PFSK-1 (cell line): ENCODE data around the gene LTO1.

Experiments
- FOXP2 ChIP-seq: optimal IDR thresholded peaks from 2 replicates; pipeline ENCODE3; 2011; ENCODE audit warnings: borderline replicate concordance, control low read depth, inconsistent platforms; ENCODE audit not compliant: insufficient read depth; ENCODE audit errors: extremely low read length, extremely low read depth
- POLR2AphosphoS5 ChIP-seq: IDR thresholded peaks from 2 replicates; pipeline ENCODE4 v1.6.1; 2012; ENCODE audit warnings: low read depth, mild to moderate bottlenecking, control low read depth, low read length, moderate library complexity
- SIN3A ChIP-seq: IDR thresholded peaks from 2 replicates; pipeline ENCODE4 v1.6.1; 2012; ENCODE audit warnings: mild to moderate bottlenecking, low read length, moderate library complexity, borderline replicate concordance; ENCODE audit not compliant: insufficient read depth
- TAF1 ChIP-seq: IDR thresholded peaks from 2 replicates; pipeline ENCODE4 v1.6.1; 2012; ENCODE audit warnings: low read length, control low read depth, borderline replicate concordance; ENCODE audit not compliant: insufficient read depth
- TF ChIP-seq, protein P1 (sequence below), 2 experiments: IDR thresholded peaks; 2 replicates each; pipeline versions ENCODE4 v1.6.1 to v1.8.0; 2011 to 2012; ENCODE audit warnings: low read depth in 2 of 2, low read length in 2 of 2, control low read depth in 1 of 2, inconsistent platforms in 1 of 2, mild to moderate bottlenecking in 1 of 2, moderate library complexity in 1 of 2; ENCODE audit not compliant: insufficient read depth in 1 of 2

LTO1 gene

DNA sequence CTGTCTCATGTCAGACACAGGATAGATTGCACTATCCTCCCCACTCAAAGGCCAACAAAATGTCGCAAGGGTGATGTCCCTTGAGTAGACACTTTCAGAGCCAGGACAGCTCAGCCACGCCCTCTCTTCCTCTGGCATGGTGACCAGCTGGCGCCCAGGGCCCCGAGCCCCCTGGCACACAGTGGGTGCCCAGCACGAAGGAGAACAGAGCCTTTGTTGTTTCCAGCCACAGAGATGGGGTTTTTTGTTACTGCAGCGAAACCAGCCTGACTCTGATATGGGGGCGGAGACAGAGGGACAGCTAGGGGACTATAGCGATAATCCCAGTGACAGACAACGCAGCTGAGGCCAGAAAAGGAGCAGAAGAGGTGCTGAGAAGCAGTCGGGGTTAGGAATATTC, 57.5 kb downstream of the LTO1 start:
- TF ChIP-seq FOXP2 (no peak), SIN3A (no peak), TAF1 (no peak), POLR2AphosphoS5 (no peak)
- TF ChIP-seq, protein P1, sequence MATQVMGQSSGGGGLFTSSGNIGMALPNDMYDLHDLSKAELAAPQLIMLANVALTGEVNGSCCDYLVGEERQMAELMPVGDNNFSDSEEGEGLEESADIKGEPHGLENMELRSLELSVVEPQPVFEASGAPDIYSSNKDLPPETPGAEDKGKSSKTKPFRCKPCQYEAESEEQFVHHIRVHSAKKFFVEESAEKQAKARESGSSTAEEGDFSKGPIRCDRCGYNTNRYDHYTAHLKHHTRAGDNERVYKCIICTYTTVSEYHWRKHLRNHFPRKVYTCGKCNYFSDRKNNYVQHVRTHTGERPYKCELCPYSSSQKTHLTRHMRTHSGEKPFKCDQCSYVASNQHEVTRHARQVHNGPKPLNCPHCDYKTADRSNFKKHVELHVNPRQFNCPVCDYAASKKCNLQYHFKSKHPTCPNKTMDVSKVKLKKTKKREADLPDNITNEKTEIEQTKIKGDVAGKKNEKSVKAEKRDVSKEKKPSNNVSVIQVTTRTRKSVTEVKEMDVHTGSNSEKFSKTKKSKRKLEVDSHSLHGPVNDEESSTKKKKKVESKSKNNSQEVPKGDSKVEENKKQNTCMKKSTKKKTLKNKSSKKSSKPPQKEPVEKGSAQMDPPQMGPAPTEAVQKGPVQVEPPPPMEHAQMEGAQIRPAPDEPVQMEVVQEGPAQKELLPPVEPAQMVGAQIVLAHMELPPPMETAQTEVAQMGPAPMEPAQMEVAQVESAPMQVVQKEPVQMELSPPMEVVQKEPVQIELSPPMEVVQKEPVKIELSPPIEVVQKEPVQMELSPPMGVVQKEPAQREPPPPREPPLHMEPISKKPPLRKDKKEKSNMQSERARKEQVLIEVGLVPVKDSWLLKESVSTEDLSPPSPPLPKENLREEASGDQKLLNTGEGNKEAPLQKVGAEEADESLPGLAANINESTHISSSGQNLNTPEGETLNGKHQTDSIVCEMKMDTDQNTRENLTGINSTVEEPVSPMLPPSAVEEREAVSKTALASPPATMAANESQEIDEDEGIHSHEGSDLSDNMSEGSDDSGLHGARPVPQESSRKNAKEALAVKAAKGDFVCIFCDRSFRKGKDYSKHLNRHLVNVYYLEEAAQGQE (IDR thresholded peaks at IDR 0.05; ENCODE audit: insufficient read depth in 1 of 2, low read depth in 2 of 2, low read length in 2 of 2) = no peak

DNA sequence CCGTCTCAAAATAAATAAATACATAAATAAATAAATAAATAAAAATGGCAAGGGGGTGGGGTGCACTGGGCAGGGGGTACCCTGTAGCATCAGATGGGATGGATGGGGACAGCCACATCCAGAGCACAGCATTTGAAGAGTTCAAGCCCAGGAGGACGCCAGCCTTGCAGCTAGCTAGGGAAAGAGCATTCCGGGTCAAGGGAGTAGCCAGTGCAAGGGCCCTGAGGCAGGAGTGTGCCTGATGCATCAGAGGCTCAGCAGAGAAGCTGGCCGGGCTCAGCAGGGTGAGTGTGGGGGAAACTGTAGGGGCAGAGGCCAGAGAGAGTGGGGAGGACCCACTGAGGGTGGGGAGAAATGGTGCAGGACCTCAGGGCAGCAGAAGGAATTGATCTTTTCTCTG, 57.9 kb downstream of the LTO1 start:
- TF ChIP-seq TAF1 = no peak
- no peak for TF ChIP-seq POLR2AphosphoS5
- TF ChIP-seq FOXP2 = no peak
- TF ChIP-seq SIN3A = no peak
- TF ChIP-seq, protein P1 (IDR thresholded peaks at IDR 0.05; ENCODE audit: insufficient read depth in 1 of 2, low read depth in 2 of 2, low read length in 2 of 2) = no peak
